Measurements from ENCODE around the gene NR1I3.
"Not testable (repeated sequence)": the region's sequence is repeated elsewhere in the genome, so short reads cannot be mapped to it uniquely, and the experiment has no call there.

NR1I3 gene

DNA sequence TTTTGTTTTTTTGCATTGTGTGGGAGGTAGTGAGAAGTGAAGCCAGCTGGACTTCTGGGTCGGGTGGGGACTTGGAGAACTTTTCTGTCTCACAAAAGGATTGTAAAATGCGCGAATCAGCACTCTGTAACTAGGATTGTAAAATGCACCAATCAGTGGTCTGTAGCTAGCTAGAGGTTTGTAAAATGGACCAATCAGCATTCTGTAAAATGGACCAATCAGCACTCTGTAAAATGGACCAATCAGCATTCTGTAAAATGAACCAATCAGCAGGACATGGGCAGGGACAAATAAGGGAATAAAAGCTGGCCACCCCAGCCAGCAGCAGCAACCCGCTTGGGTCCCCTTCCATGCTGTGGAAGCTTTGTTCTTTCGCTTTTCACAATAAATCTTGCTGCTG is 12.1 kb upstream of the NR1I3 start:
- DNase-seq: not testable (repeated sequence)

DNA sequence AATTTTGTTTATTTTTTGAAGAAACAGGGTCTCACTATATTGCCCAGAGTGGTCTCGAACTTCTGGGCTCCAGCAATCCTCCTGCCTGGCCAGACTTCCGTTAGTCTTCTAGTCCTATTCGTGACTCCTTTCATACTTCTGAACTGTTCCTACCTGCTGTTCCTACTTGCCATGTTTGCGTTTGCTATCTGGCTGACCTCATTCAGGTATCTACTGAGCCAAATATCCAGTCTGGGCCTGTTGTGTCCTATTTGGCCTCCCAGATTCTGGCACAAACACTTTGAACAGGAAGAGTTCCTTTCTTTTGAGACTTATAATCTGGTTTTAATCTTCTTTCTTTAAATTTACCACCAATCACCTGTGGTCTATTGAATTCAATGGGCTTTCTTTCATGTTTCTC is 6.9 kb upstream of the NR1I3 start:
- DNase-seq: no peak

GRCh38 chr1:161242313-161242712 is 4.3 kb upstream of the NR1I3 start:
- no peak for DNase-seq

GRCh38 chr1:161241682-161242081 is 3.7 kb upstream of the NR1I3 start:
- DNase-seq: no peak

- no peak for DNase-seq
Measured at GRCh38 chr1:161235957-161236775, 1.8 kb downstream of the NR1I3 start.

DNA sequence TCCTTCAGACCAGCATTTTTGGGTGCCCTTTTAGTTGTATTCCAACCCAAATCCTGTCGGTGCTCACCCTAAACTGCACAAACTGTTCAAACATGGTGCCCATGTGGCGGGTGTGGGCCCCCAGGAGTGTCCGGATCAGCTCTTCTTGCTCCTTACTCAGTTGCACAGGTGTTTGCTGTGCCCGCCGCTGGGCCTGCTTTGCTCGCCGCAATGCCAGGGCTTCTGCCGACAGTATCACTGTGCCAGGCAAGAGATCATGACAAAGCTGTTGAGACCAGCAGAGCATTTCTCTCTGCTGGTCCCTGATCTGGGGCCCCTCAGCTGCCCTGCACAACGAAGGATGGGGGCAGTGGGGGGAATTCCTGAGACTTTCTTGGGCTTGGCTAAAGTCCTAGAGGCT is 4.9 kb downstream of the NR1I3 start:
- no peak for DNase-seq

- no peak for DNase-seq
Measured at GRCh38 chr1:161230762-161231161, 7.2 kb downstream of the NR1I3 start.

GRCh38 chr1:161229896-161230295 is 8.1 kb downstream of the NR1I3 start:
- no peak for DNase-seq

- no peak for DNase-seq
Measured at GRCh38 chr1:161228032-161228431, 10.0 kb downstream of the NR1I3 start.

GRCh38 chr1:161227196-161227871 is 10.7 kb downstream of the NR1I3 start:
- DNase-seq: peak; percentile 92 to 95

- no peak for DNase-seq
Measured at GRCh38 chr1:161226759-161227158, 11.2 kb downstream of the NR1I3 start.

GRCh38 chr1:161226320-161226711 is 11.7 kb downstream of the NR1I3 start:
- no peak for DNase-seq

- peak; percentile 79 to 84 for DNase-seq
Measured at GRCh38 chr1:161225534-161226319, 12.3 kb downstream of the NR1I3 start, which contains the start of gene TOMM40L. Gene TOMM40L (plus strand): TSS chr1:161226060. CDS start chr1:161226490, 430 bp downstream.

DNA sequence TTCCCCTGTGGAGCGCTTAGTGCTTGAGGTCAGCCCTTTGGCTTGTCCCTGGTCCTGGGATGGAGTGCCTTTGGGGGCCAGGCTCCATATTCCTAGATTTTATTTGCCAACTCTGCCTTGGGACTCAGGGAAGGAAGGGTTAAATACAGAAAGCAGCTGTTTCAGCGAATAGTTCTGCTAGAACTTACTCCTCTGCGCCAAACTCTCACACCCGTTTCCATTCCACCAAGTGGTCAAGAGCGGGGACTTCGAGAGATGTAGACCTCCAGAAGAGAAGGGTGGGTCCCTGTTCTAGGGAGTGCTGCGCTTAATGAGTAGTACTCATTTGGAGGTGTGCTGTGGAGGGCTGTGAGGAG is 12.8 kb downstream of the NR1I3 start:
- DNase-seq: no peak

GRCh38 chr1:161224695-161225087 is 13.3 kb downstream of the NR1I3 start:
- DNase-seq: not testable (repeated sequence)

DNA sequence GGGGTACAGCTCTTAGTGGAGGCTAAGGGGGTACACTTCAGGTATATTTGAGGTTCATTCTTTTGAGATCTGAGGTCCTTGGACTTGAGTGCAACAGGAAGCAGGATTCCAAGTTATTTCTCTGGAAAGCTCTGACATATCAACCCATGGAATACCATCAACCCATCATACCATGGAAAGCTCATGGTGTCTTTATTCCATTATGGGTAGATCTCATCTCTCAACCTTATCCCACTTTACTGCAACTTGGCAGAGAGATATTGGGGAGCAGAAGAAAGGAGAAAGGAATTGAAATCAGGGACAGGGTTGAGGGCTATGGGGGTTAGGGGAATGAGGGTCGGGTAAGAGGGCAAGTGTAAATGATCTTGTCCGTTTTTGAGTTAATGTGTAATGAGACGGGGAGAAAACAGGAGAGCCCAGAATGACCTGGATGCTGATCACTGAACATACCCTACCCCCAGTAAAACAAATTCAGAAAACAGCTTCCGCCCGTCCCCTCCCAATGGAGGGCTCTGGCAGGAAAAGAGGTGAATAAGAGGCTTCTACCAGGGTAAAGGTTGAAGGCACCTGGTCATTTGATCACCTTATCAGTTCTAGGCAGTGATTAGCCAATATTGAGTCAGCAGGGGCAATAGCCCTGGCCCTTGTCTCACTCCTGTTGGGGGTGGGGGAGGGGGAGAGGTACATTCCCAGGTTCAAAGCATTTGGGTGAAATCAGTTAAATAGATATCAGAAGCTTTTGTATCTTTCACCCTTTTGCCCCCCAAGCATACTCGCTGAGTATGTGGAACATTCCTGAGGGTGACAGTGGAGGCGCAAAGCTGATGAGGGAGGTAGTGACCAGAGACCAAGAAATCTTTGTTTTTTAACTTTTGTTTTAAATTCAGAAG is 14.0 kb downstream of the NR1I3 start:
- DNase-seq: no peak

GRCh38 chr1:161222175-161223019 is 15.6 kb downstream of the NR1I3 start:
- DNase-seq: no peak

DNA sequence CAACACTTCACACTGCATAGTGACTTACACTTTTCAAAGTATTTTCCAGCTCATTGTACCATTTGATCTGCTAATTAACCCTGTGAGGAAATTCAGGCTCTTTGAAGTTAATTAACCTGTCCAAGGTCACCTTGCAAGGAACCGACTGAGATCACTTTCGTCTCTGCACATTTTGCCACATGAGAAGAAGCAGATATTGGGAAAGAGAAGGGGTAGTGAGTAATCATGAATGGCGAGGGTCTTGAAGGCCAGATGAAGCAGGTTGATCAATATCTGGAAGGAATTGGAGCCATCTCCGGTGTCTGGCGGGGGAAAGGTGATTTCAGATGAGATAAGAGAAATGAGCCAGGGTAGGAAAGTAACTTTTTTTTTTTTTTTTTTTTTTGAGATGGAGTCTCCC is 18.0 kb downstream of the NR1I3 start:
- DNase-seq: no peak

DNA sequence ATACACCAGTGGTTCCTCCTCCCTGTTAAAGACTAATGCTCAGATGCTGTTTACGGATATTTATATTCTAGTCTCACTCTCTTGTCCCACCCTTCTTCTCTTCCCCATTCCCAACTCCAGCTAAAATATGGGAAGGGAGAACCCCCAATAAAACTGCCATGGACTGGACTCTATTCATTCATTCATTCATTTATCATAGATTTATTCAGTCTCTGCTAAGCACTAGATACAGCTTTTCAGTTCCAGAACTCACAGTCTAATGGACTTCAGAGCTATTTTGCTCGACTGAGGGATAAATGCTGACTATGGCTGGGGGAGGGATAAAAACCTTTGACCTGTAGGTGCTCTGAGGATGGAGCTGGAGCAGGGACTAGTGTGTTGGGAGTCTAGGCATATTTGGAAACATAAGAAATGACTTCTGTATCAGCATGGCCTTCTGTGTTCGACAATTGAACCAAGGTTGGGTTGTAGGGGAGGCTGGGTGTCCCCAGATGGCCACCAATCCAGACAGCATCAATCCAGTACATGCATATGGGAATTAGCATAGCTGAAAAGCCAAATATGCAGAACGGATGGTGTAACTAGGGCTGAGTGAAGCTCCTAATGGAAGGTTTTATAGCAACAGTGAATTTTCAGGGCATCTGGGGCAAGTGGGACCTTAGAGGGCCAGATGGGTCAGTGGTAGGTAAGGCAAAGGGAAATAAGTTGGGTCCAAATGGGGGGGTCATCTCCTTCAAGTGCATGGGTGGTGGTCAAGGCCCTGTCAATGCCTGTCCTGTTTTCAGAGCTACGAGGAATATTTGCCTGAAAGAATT is 18.7 kb downstream of the NR1I3 start:
- no peak for DNase-seq

GRCh38 chr1:161218301-161219077 is 19.5 kb downstream of the NR1I3 start:
- no peak for DNase-seq
